ENCODE measurements around the gene CUEDC1. TPM values are rescaled to one million over a fixed set of nuclear protein-coding genes. Genes with fewer than 3 reads are reported as not detected.

The CUEDC1 gene
- total and polyA plus RNA-seq, 2 of the 13 experiments (the other 11 are each of a cell fraction or from before 2014, with no cell fraction given): 7.4 to 12.9 TPM

- TF ChIP-seq ZNF609 (CRISPR knock-in tag; IDR thresholded peaks at IDR 0.05; ENCODE audit: borderline replicate concordance) (0 out of 2 replicates have a peak, but pooled peaks have one; percentile 28), CBFB (CRISPR knock-in tag; IDR thresholded peaks at IDR 0.05) (0 out of 2 replicates have a peak, but pooled peaks have one; percentile 20), ZNF441 (CRISPR knock-in tag; IDR thresholded peaks at IDR 0.05; ENCODE audit: borderline replicate concordance) (no peak), ZNF556 (CRISPR knock-in tag; IDR thresholded peaks at IDR 0.05; ENCODE audit: borderline replicate concordance) (peak; percentile 55; the same call in 1 of the 2 replicates), ETV5 (CRISPR knock-in tag; IDR thresholded peaks at IDR 0.05; ENCODE audit: borderline replicate concordance) (0 out of 2 replicates have a peak, but pooled peaks have one; percentile 19), ZNF747 (CRISPR knock-in tag; IDR thresholded peaks at IDR 0.05; ENCODE audit: borderline replicate concordance) (peak; percentile 73; the same call in 1 of the 2 replicates), NFIC (IDR thresholded peaks at IDR 0.05; ENCODE audit: low read length) (peak; percentile 14; the same call in 1 of the 2 replicates), ZNF510 (CRISPR knock-in tag; IDR thresholded peaks at IDR 0.05; ENCODE audit: low read depth) (peak; percentile 89; the same call in 1 of the 2 replicates), ZNF670 (CRISPR knock-in tag; IDR thresholded peaks at IDR 0.05; ENCODE audit: borderline replicate concordance) (no peak), ZNF367 (CRISPR knock-in tag; IDR thresholded peaks at IDR 0.05; ENCODE audit: borderline replicate concordance) (no peak), KDM1A (CRISPR knock-in tag; IDR thresholded peaks at IDR 0.05) (no peak), ZNF674 (CRISPR knock-in tag; IDR thresholded peaks at IDR 0.05; ENCODE audit: low read depth) (no peak), SOX5 (CRISPR knock-in tag; IDR thresholded peaks at IDR 0.05; ENCODE audit: borderline replicate concordance) (0 out of 2 replicates have a peak, but pooled peaks have one; percentile 23), ZFYVE20 (CRISPR knock-in tag; IDR thresholded peaks at IDR 0.05; ENCODE audit: borderline replicate concordance, low read depth) (no peak), ZNF350 (CRISPR knock-in tag; IDR thresholded peaks at IDR 0.05; ENCODE audit: borderline replicate concordance, low read depth) (0 out of 2 replicates have a peak, but pooled peaks have one; percentile 8), KDM2A (CRISPR knock-in tag; IDR thresholded peaks at IDR 0.05; ENCODE audit: borderline replicate concordance, low read depth) (0 out of 2 replicates have a peak, but pooled peaks have one; percentile 30), PLSCR1 (CRISPR knock-in tag; IDR thresholded peaks at IDR 0.05; ENCODE audit: borderline replicate concordance) (no peak), ZNF552 (CRISPR knock-in tag; IDR thresholded peaks at IDR 0.05; ENCODE audit: borderline replicate concordance) (no peak)
- TF ChIP-seq, protein P1, sequence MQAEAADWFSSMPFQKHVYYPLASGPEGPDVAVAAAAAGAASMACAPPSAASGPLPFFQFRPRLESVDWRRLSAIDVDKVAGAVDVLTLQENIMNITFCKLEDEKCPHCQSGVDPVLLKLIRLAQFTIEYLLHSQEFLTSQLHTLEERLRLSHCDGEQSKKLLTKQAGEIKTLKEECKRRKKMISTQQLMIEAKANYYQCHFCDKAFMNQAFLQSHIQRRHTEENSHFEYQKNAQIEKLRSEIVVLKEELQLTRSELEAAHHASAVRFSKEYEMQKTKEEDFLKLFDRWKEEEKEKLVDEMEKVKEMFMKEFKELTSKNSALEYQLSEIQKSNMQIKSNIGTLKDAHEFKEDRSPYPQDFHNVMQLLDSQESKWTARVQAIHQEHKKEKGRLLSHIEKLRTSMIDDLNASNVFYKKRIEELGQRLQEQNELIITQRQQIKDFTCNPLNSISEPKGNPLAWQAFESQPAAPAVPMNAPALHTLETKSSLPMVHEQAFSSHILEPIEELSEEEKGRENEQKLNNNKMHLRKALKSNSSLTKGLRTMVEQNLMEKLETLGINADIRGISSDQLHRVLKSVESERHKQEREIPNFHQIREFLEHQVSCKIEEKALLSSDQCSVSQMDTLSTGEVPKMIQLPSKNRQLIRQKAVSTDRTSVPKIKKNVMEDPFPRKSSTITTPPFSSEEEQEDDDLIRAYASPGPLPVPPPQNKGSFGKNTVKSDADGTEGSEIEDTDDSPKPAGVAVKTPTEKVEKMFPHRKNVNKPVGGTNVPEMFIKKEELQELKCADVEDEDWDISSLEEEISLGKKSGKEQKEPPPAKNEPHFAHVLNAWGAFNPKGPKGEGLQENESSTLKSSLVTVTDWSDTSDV (CRISPR knock-in tag; IDR thresholded peaks at IDR 0.05): no peak
Observed at GRCh38 chr17:57852092-57852954, 102.9 kb downstream of the CUEDC1 start (continued).

All from HepG2 (cell line).